Glutamatergic neuron (in vitro differentiated cells): ENCODE results near the gene TNKS2. TPM values are rescaled to one million over a fixed set of nuclear protein-coding genes. Genes with fewer than 3 reads are reported as not detected.

Source experiments
- DNase-seq: peaks from one replicate; pipeline ENCODE4 v3.0.0; 2022
- H3K27ac Mint-ChIP-seq: one replicate; pipeline ENCODE4 v1.8.0; 2020; ENCODE audit warnings: mild to moderate bottlenecking, mixed read lengths, inconsistent platforms; ENCODE audit not compliant: unreplicated experiment
- H3K27me3 Mint-ChIP-seq: one replicate; pipeline ENCODE4 v1.8.0; 2020; ENCODE audit warnings: mild to moderate bottlenecking, moderate library complexity, mixed read lengths, inconsistent platforms; ENCODE audit not compliant: unreplicated experiment
- H3K36me3 Mint-ChIP-seq: one replicate; pipeline ENCODE4 v1.8.0; 2020; ENCODE audit warnings: mild to moderate bottlenecking, mixed read lengths, inconsistent platforms; ENCODE audit not compliant: unreplicated experiment
- H3K4me1 Mint-ChIP-seq: one replicate; pipeline ENCODE4 v1.8.0; 2020; ENCODE audit warnings: mild to moderate bottlenecking, low read depth, mixed read lengths, inconsistent platforms; ENCODE audit not compliant: unreplicated experiment
- H3K4me3 Mint-ChIP-seq: one replicate; pipeline ENCODE4 v1.8.0; 2020; ENCODE audit warnings: mild to moderate bottlenecking, mixed read lengths, inconsistent platforms; ENCODE audit not compliant: unreplicated experiment
- H3K9me3 Mint-ChIP-seq: one replicate; pipeline ENCODE4 v1.8.0; 2020; ENCODE audit warnings: mild to moderate bottlenecking, moderate library complexity, mixed read lengths, inconsistent platforms; ENCODE audit not compliant: unreplicated experiment
- total RNA-seq: library from RNA; stranded (reverse); fragmentation: NEBNext Ultra II Directional; extraction: Animal tissue kit (Norgen Biotek cat#: 25700); gene quantifications from one replicate; pipeline ENCODE4 v1.2.1, GENCODE V29; 2021; ENCODE audit not compliant: unreplicated experiment
- TF ChIP-seq, protein P1 (sequence below): fragments of 200-600 bp; sonication (generic); IDR thresholded peaks from one replicate; pipeline ENCODE4 v1.5.0; 2021; ENCODE audit not compliant: partially characterized antibody, unreplicated experiment

The TNKS2 gene
- total RNA-seq, 1 donor from 2014 or later = 60.4 TPM

DNA sequence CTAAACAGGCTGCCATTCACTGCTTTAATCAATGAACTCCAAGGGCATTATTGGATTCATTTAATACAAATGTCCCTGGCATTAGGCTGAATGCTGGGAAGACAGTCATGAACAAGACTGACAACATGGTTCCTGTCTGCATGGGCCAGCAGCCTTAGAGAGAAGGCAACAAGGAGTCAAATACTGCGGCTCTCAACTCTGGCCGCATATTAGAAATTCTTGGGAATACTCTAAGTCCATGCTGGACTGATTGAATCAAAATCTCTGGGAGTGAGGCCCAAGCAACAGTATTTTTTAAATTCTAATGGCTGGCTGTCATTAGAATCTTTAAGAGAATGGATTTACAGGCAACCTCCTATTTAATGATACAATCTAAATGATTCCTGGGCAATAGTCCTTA is 76.9 kb downstream of the TNKS2 start:
- no peaks in the 10 kb centered on the region for H3K9me3 Mint-ChIP-seq
- no peaks in the 10 kb centered on the region for H3K27me3 Mint-ChIP-seq
- no peaks in the 10 kb centered on the region for H3K36me3 Mint-ChIP-seq
- H3K4me1 Mint-ChIP-seq = peaks cover 13% of the 10 kb centered on the region
- TF ChIP-seq, protein P1, sequence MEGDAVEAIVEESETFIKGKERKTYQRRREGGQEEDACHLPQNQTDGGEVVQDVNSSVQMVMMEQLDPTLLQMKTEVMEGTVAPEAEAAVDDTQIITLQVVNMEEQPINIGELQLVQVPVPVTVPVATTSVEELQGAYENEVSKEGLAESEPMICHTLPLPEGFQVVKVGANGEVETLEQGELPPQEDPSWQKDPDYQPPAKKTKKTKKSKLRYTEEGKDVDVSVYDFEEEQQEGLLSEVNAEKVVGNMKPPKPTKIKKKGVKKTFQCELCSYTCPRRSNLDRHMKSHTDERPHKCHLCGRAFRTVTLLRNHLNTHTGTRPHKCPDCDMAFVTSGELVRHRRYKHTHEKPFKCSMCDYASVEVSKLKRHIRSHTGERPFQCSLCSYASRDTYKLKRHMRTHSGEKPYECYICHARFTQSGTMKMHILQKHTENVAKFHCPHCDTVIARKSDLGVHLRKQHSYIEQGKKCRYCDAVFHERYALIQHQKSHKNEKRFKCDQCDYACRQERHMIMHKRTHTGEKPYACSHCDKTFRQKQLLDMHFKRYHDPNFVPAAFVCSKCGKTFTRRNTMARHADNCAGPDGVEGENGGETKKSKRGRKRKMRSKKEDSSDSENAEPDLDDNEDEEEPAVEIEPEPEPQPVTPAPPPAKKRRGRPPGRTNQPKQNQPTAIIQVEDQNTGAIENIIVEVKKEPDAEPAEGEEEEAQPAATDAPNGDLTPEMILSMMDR = no peak
- no peak for DNase-seq
- no peak overlapping the region for H3K4me3 Mint-ChIP-seq
- H3K27ac Mint-ChIP-seq = no peak overlapping the region

DNA sequence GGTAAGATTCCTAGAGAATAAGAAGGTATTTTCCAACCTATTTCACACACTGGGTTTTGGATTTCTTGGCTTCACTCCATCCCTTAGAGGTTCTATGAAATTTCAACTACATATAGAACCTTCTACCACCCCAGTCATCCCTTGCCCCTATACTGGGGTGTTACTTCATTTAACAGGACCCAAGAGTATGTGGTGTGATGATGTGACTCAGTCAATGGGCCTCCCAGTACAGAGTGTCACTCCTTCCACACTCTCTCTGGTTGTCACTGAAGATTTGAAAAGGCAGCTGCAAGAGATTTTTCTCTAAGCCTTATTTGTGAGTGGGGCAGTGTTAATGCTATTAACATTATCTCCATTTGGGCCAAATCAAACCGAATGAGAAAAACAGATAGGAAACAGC is 77.6 kb downstream of the TNKS2 start:
- TF ChIP-seq, protein P1 = no peak
- H3K4me1 Mint-ChIP-seq = peaks cover 16% of the 10 kb centered on the region
- H3K9me3 Mint-ChIP-seq = no peaks in the 10 kb centered on the region
- H3K27ac Mint-ChIP-seq = no peak overlapping the region
- H3K27me3 Mint-ChIP-seq = no peaks in the 10 kb centered on the region
- H3K4me3 Mint-ChIP-seq = no peak overlapping the region
- H3K36me3 Mint-ChIP-seq = no peaks in the 10 kb centered on the region
- DNase-seq = no peak

DNA sequence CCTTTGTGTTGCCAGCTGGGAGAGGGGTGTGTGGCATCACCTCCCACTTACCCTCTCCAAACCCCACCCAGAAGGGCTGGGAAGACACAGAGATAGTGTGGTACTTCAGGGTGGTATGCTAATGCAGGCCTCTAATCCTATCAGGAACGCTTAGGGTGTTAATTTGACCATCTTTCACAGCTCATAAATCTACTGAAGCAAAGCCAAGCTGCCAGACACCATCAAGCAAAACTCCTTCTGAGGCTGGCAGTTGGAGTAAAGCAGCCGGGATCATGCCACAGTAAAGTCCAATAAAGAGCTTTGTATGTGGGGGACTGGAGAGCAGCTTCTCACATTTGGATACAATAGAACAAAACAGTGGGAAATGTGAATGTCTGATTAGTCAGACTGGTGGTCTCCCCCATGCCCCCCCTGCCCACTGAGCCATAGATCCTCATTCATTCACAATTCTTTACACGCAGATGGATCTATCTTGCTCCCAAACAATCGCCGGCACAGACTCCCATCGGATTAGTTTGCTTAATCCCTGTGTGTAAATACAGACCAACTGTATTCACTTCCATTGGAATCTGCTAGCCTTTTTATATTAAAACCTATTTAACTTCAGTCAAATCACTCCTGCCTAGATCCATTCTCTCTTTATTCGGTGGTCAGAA is 81.4 kb downstream of the TNKS2 start:
- no peak for DNase-seq
- TF ChIP-seq, protein P1 = no peak
- no peaks in the 10 kb centered on the region for H3K27me3 Mint-ChIP-seq
- H3K4me1 Mint-ChIP-seq = peaks cover 34% of the 10 kb centered on the region
- H3K4me3 Mint-ChIP-seq = peak overlapping the region; percentile 11
- H3K36me3 Mint-ChIP-seq = no peaks in the 10 kb centered on the region
- H3K9me3 Mint-ChIP-seq = peaks cover 3% of the 10 kb centered on the region
- no peak overlapping the region for H3K27ac Mint-ChIP-seq

DNA sequence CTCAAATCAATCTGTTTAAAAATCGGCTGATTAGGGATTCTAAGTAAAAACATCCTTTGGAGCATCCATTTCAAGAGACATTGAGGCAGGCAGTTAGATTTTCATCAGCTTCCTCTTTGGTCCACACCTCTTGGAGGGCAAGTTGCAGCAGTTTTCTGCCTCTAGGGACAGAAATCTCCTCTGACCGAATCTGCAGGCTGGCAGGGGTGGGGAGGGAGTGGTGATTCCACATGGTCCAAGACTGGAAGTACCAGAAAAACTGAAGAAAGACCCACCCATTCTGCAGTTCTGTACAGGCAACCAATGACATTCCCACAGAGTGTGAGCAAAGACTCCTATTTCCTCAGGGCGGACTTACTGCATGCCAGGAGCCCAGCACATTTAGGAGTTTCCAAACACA is 82.1 kb downstream of the TNKS2 start:
- peak overlapping the region; percentile 25 for H3K4me3 Mint-ChIP-seq
- peaks cover 32% of the 10 kb centered on the region for H3K4me1 Mint-ChIP-seq
- no peak for DNase-seq
- TF ChIP-seq, protein P1 = no peak
- H3K27ac Mint-ChIP-seq = peak overlapping the region; percentile 22
- H3K36me3 Mint-ChIP-seq = no peaks in the 10 kb centered on the region
- H3K9me3 Mint-ChIP-seq = peaks cover 3% of the 10 kb centered on the region
- H3K27me3 Mint-ChIP-seq = no peaks in the 10 kb centered on the region

DNA sequence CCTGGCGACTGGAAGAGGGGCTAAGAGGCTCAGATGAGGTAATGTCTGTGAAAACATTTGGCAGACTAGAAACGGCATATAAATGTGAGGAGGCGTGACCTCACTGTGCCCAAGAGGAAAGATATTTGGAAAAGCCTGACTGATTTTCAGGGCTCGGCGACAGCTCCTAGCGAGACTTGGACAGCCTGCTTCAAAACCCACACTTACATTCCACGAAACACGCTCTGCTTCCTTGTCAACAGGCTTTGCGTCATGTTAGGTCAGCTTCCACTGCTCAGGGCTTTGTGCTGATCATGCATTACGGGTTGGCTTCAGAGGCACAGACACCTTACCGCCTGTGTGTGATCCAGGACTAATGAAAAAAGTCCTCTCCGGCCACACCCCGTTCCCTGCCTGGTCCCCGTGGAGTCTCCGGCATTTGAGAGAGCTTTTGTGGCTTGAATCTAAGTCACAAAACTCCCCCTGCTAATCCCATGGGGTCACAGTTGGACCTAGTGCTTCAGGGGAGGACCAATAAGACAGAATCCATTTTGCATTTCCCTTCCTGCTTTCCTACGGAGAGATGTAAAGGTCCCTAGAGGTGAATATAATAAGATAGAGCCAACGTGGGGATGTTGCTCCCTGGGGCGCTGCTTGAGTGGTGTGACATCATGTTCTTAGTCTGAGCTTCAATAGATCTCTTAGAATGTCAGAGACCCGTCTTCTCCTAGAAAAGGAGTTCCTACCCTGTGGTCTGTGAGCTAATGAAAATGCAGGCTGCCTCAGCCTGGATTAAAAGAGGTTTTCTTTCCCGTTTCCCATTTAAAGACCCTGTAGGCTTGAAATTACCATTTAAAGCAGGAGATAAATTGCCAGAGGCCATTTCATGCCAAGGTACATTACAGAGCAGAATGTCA is 85.6 kb downstream of the TNKS2 start:
- TF ChIP-seq, protein P1 = no peak
- H3K27me3 Mint-ChIP-seq = no peaks in the 10 kb centered on the region
- H3K4me1 Mint-ChIP-seq = peaks cover 37% of the 10 kb centered on the region
- peak; percentile 41 for DNase-seq
- no peaks in the 10 kb centered on the region for H3K36me3 Mint-ChIP-seq
- peak overlapping the region; percentile 76 for H3K4me3 Mint-ChIP-seq
- H3K27ac Mint-ChIP-seq = peak overlapping the region; percentile 90
- H3K9me3 Mint-ChIP-seq = peaks cover 6% of the 10 kb centered on the region
